Transverse colon (tissue), 4 donors: Measurements from ENCODE around the gene AGAP1.

Experiments used
- CTCF ChIP-seq, 5 experiments: fragments of 200-600 bp in 3 of 5; fragments of 450-650 bp in 2 of 5; sonication (generic) in 3 of 5; IDR thresholded peaks; 1 replicate in 2 of 5; 2 replicates in 3 of 5; pipeline ENCODE4 v1.5.1; 2016 to 2017; ENCODE audit warnings: antibody characterized with exemption in 5 of 5, inconsistent platforms in 3 of 5, mild to moderate bottlenecking in 2 of 5, moderate library complexity in 1 of 5
- EP300 ChIP-seq: sonication (generic); formaldehyde crosslinking; IDR thresholded peaks from one replicate; pipeline ENCODE4 v1.6.1; 2017; ENCODE audit warnings: antibody characterized with exemption, low read depth
- POLR2A ChIP-seq: fragments of 450-650 bp; IDR thresholded peaks from one replicate; pipeline ENCODE4 v1.6.1; 2016; ENCODE audit warnings: antibody characterized with exemption, mild to moderate bottlenecking, moderate library complexity
- POLR2AphosphoS5 ChIP-seq, 3 donors: sonication (generic); formaldehyde crosslinking; IDR thresholded peaks; one replicate each; pipeline ENCODE4 v1.6.1; 2016; ENCODE audit warnings: antibody characterized with exemption in 3 of 3

GRCh38 chr2:235765181-235765820, 271.5 kb downstream of the AGAP1 start:
- no peak for TF ChIP-seq CTCF (IDR thresholded peaks at IDR 0.05)
- no peak for TF ChIP-seq EP300
- TF ChIP-seq POLR2A, result no peak
- TF ChIP-seq POLR2AphosphoS5 (IDR thresholded peaks at IDR 0.05), result no peak
